Lower leg skin (tissue), 4 donors: ENCODE data around the gene ADAMTS8. TPM values are rescaled to one million over a fixed set of nuclear protein-coding genes. Genes with fewer than 3 reads are reported as not detected.

Experiments used
- DNase-seq, 2 donors: peaks; one replicate each; pipeline ENCODE4 v3.0.0-alpha.2; 2019; ENCODE audit warnings: low spot score in 2 of 2
- H3K4me3 ChIP-seq: fragments of 200-600 bp; sonication (generic); 2 replicates; pipeline ENCODE4 v1.5.1; 2017; ENCODE audit warnings: mild to moderate bottlenecking, low read depth; ENCODE audit not compliant: poor library complexity, severe bottlenecking
- CTCF ChIP-seq, 3 donors: fragments of 450-650 bp; IDR thresholded peaks; one replicate each; pipeline ENCODE4 v1.5.1; 2016; ENCODE audit warnings: antibody characterized with exemption in 3 of 3, mild to moderate bottlenecking in 3 of 3, moderate library complexity in 2 of 3
- POLR2A ChIP-seq, 2 donors: fragments of 450-650 bp; IDR thresholded peaks; one replicate each; pipeline ENCODE4 v1.6.1; 2016 to 2017; ENCODE audit warnings: antibody characterized with exemption in 2 of 2, mild to moderate bottlenecking in 1 of 2, moderate library complexity in 1 of 2
- intact Hi-C: fragments of 100-400 bp; cut with DNase I; formaldehyde crosslinking; loops from one replicate; pipeline ENCODE4 v1.15.0; 2023; ENCODE audit warnings: low total_unique reads
- total RNA-seq, 4 donors: library from RNA; depleted of rRNA; stranded (reverse); fragments of >200 nt; gene quantifications; one replicate each; pipeline ENCODE4 v1.1.0, GENCODE V29; 2016

Gene ADAMTS8
- total RNA-seq, 4 donors from 2014 or later: 0.15 to 1.4 (median 0.81) TPM; not detected in 1

DNA sequence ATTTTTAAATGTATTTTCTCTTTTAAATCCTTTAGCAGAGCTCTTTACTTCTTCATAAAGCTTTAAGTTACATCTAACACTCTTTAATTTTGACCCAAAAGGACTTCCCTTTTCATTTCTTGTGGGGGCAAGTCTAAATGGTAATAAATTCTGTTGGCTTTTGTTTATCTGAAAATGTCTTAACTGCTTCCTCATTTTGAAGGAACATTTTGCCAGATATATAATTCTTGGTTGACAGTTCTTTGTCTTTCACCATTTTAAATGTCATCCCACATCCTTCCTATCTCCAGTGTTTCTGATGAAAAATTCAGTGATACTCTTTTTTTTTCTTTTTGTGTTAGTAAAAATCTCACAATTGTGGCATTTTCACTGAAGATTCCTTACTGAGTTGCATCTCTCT lies 69.0 kb downstream of the ADAMTS8 start:
- intact Hi-C loops: loop anchor here (10.0 kb wide), 1 partner anchor 875 kb away; no protein-coding TSS in a partner anchor
- TF ChIP-seq CTCF (IDR thresholded peaks at IDR 0.05) (no peak), POLR2A (IDR thresholded peaks at IDR 0.05) (no peak)
- no peak for DNase-seq
- no peak overlapping the region for H3K4me3 ChIP-seq

DNA sequence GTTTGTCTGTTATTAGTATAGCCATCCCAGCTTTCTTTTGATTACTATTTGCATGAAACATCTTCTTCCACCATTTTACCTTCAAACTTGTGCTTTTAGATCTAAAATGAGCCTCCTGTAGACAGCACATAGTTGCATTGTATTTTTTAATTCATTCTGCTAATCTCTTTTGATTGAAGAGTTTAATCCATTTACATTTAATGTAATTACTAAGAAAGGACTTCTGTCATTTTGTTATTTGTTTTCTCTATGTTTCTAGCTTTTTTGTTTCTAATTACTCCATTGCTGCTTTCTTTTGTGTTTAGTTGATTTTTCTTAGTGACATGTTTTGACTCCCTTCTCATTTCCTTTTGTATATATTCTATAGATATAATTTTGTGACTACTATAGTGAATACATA lies 70.0 kb downstream of the ADAMTS8 start:
- no peak overlapping the region for H3K4me3 ChIP-seq
- no peak for DNase-seq
- intact Hi-C loops: loop anchor here (10.0 kb wide), 1 partner anchor 874 kb away; no protein-coding TSS in a partner anchor
- TF ChIP-seq CTCF (IDR thresholded peaks at IDR 0.05): no peak
- no peak for TF ChIP-seq POLR2A (IDR thresholded peaks at IDR 0.05)

Other genes starting within 250 kb of the ADAMTS8 start
- gene ZBTB44, start 113.7 kb downstream of the ADAMTS8 start, total RNA-seq: 10 to 100 TPM; 35.8 to 52.7 (median 45.7) TPM
- gene ADAMTS15, start 20.0 kb upstream of the ADAMTS8 start, total RNA-seq: 10 to 100 TPM in 1 of 4 donors, 1 to 10 TPM in 3; 2.5 to 11.1 (median 5.1) TPM